Activated T-helper 1 cell treated with anti-CD3 and anti-CD28 coated beads, Interleukin-12 subunit alpha, Interleukin-12 subunit beta, Interleukin-2, Interleukin-4 antibody, amounts not matched to agents 30 ng/mL and 10 ng/mL and 1 ng/mL, durations not matched to agents 14 hours and 24 hours and 36 hours (primary cell): ENCODE results near the gene HTT. TPM values are rescaled to one million over a fixed set of nuclear protein-coding genes. Genes with fewer than 3 reads are reported as not detected.
"Not testable (repeated sequence)": the region's sequence is repeated elsewhere in the genome, so short reads cannot be mapped to it uniquely, and the experiment has no call there.

Experiments used
- DNase-seq: peaks from one replicate; pipeline ENCODE4 v3.0.0; 2021; ENCODE audit warnings: low spot score
- H3K27ac Mint-ChIP-seq: one replicate; pipeline ENCODE4 v1.8.0; 2021; ENCODE audit warnings: mild to moderate bottlenecking, mixed read lengths
- H3K27me3 Mint-ChIP-seq: one replicate; pipeline ENCODE4 v1.8.0; 2022; ENCODE audit warnings: mild to moderate bottlenecking, moderate library complexity, mixed read lengths; ENCODE audit not compliant: insufficient read depth
- H3K36me3 Mint-ChIP-seq: one replicate; pipeline ENCODE4 v1.8.0; 2021; ENCODE audit warnings: low read depth, mixed read lengths
- H3K4me1 Mint-ChIP-seq: one replicate; pipeline ENCODE4 v1.8.0; 2021; ENCODE audit warnings: low read depth, mixed read lengths
- H3K4me3 Mint-ChIP-seq: one replicate; pipeline ENCODE4 v1.8.0; 2021; ENCODE audit warnings: mild to moderate bottlenecking, moderate library complexity, mixed read lengths
- H3K9me3 Mint-ChIP-seq: one replicate; pipeline ENCODE4 v1.8.0; 2021; ENCODE audit warnings: mixed read lengths
- intact Hi-C: fragments of 100-400 bp; cut with micrococcal nuclease; formaldehyde crosslinking; loops from one replicate; pipeline ENCODE4 v1.15.1; 2024
- total RNA-seq: library from RNA; stranded (reverse); gene quantifications from 2 replicates; pipeline ENCODE4 v1.2.3, GENCODE V29; 2022

The HTT gene
- total RNA-seq, 1 donor from 2014 or later = 66.9 TPM

DNA sequence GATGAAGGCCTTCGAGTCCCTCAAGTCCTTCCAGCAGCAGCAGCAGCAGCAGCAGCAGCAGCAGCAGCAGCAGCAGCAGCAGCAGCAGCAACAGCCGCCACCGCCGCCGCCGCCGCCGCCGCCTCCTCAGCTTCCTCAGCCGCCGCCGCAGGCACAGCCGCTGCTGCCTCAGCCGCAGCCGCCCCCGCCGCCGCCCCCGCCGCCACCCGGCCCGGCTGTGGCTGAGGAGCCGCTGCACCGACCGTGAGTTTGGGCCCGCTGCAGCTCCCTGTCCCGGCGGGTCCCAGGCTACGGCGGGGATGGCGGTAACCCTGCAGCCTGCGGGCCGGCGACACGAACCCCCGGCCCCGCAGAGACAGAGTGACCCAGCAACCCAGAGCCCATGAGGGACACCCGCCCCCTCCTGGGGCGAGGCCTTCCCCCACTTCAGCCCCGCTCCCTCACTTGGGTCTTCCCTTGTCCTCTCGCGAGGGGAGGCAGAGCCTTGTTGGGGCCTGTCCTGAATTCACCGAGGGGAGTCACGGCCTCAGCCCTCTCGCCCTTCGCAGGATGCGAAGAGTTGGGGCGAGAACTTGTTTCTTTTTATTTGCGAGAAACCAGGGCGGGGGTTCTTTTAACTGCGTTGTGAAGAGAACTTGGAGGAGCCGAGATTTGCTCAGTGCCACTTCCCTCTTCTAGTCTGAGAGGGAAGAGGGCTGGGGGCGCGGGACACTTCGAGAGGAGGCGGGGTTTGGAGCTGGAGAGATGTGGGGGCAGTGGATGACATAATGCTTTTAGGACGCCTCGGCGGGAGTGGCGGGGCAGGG is 568 bp downstream of the HTT start:
- peaks cover 6% of the 10 kb centered on the region for H3K36me3 Mint-ChIP-seq

DNA sequence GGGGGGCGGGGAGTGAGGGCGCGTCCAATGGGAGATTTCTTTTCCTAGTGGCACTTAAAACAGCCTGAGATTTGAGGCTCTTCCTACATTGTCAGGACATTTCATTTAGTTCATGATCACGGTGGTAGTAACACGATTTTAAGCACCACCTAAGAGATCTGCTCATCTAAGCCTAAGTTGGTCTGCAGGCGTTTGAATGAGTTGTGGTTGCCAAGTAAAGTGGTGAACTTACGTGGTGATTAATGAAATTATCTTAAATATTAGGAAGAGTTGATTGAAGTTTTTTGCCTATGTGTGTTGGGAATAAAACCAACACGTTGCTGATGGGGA is 1.1 kb downstream of the HTT start:
- peaks cover 39% of the 10 kb centered on the region for H3K4me1 Mint-ChIP-seq
- no peaks in the 10 kb centered on the region for H3K9me3 Mint-ChIP-seq
- H3K36me3 Mint-ChIP-seq = peaks cover 9% of the 10 kb centered on the region
- intact Hi-C loops = loop anchor here (2.0 to 10.0 kb wide), 6 partner anchors 121 to 1495 kb away; partner anchors contain the start of genes CFAP99, NSD2, TACC3 and TMEM129
- no peak for DNase-seq
- peak overlapping the region; percentile 88 for H3K4me3 Mint-ChIP-seq
- H3K27ac Mint-ChIP-seq = peak overlapping the region; percentile 90
- H3K27me3 Mint-ChIP-seq = no peaks in the 10 kb centered on the region

More for the DNA sequence above, 568 bp downstream of the HTT start:
- Mint-ChIP-seq H3K27me3 (no peaks in the 10 kb centered on the region), H3K4me3 (peak overlapping the region; percentile 88), H3K27ac (peak overlapping the region; percentile 90), H3K4me1 (peaks cover 34% of the 10 kb centered on the region), H3K9me3 (no peaks in the 10 kb centered on the region)
- intact Hi-C loops = loop anchor here (1.0 to 10.0 kb wide), 14 partner anchors 10 to 1494 kb away; partner anchors contain the start of genes CFAP99, FAM53A, GRK4 and HAUS3
- peak; percentile 27 for DNase-seq

- DNase-seq = no peak
- no peaks in the 10 kb centered on the region for H3K9me3 Mint-ChIP-seq
- peak overlapping the region; percentile 69 for H3K27ac Mint-ChIP-seq
- peaks cover 55% of the 10 kb centered on the region for H3K4me1 Mint-ChIP-seq
- no peaks in the 10 kb centered on the region for H3K27me3 Mint-ChIP-seq
- H3K4me3 Mint-ChIP-seq = peak overlapping the region; percentile 31
- H3K36me3 Mint-ChIP-seq = peaks cover 11% of the 10 kb centered on the region
- intact Hi-C loops = loop anchor here (5.0 to 10.0 kb wide), 3 partner anchors 663 to 1355 kb away; partner anchors contain the start of genes CFAP99, NSD2, TACC3 and TMEM129
Observed at GRCh38 chr4:3077796-3078195, 3.3 kb downstream of the HTT start.

DNA sequence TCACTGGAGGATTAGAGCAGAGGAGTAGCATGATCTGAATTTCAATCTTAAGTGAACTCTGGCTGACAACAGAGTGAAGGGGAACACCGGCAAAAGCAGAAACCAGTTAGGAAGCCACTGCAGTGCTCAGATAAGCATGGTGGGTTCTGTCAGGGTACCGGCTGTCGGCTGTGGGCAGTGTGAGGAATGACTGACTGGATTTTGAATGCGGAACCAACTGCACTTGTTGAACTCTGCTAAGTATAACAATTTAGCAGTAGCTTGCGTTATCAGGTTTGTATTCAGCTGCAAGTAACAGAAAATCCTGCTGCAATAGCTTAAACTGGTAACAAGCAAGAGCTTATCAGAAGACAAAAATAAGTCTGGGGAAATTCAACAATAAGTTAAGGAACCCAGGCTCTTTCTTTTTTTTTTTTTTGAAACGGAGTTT is 5.2 kb downstream of the HTT start:
- H3K27me3 Mint-ChIP-seq = no peaks in the 10 kb centered on the region
- peaks cover 4% of the 10 kb centered on the region for H3K9me3 Mint-ChIP-seq
- H3K27ac Mint-ChIP-seq = no peak overlapping the region
- H3K36me3 Mint-ChIP-seq = peaks cover 14% of the 10 kb centered on the region
- intact Hi-C loops = loop anchor here (5.0 to 10.0 kb wide), 3 partner anchors 665 to 1357 kb away; partner anchors contain the start of genes CFAP99, NSD2, TACC3 and TMEM129
- no peak for DNase-seq
- peaks cover 65% of the 10 kb centered on the region for H3K4me1 Mint-ChIP-seq
- no peak overlapping the region for H3K4me3 Mint-ChIP-seq

DNA sequence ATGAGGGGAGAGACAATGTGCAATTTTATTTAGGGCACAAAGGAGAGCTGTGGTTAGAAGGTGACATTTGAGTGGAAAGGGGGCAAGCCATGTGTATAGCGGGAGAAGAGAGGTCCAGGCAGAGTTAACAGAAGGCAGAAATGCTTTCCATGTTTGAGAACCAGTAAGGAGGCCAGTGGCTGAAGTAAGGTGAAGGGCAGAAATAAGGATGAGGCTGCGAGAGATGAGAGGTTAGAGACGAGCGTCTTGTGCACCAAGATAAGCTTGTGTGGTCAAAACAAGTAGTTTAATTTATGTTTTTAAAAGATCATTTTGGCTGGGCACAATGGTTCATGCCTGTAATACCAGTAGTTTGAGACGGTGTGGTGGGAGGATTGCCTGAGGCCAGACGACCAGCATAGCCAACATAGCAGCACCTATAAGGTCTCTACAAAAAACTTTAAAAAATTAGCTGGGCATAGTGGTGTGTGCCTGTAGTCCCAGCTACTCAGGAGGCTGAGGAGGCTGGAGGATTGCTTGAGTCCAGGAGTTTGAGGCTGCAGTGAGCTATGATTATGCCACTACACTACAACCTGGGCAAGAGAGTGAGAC is 8.5 kb downstream of the HTT start:
- H3K4me3 Mint-ChIP-seq = no peak overlapping the region
- intact Hi-C loops = no loop called here
- peaks cover 4% of the 10 kb centered on the region for H3K9me3 Mint-ChIP-seq
- H3K27me3 Mint-ChIP-seq = no peaks in the 10 kb centered on the region
- H3K36me3 Mint-ChIP-seq = peaks cover 23% of the 10 kb centered on the region
- no peak for DNase-seq
- H3K4me1 Mint-ChIP-seq = peaks cover 63% of the 10 kb centered on the region
- peak overlapping the region; percentile 1 for H3K27ac Mint-ChIP-seq

- intact Hi-C loops = loop anchor here (2.0 kb wide), 1 partner anchor 23 kb away; no protein-coding TSS in a partner anchor
Observed at GRCh38 chr4:3083732-3084131, 9.3 kb downstream of the HTT start.

DNA sequence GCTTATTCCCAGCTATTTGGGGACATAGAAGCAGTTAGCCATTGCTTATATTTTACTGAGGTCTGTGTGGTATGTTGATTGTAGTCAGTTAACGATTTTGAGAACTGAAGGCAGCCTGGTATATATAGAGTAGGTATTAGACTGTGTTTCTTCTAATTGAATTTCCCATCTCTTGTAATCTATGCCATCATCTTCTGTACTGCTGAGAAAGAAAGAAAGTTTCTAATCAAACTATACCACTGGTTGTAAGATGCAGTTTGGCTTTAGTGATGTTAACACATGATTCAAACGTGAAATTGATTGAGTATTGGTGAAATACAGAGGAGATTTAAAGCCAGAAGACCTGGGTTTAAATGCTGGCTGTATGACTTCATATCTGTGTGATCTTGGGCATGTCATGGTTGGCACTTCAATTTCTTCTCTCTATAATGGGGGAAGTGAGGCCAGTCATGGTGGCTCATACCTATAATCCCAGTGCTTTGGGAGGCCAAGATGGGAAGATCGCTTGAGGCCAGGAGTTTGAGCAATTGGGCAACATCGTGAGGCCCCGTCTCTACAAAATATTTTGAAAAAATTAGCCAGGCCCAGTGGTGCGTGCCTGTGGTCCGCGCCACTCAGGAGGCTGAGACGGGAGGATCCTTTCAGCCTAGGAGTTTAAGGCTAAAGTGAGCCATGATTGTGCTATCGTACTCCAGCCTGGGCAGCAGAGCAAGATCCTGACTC is 11.6 kb downstream of the HTT start:
- no peaks in the 10 kb centered on the region for H3K27me3 Mint-ChIP-seq
- H3K36me3 Mint-ChIP-seq = peaks cover 27% of the 10 kb centered on the region
- intact Hi-C loops = loop anchor here (1.0 to 5.0 kb wide), 4 partner anchors 12 to 116 kb away; partner anchors contain the start of genes HTT and HTT-AS
- peaks cover 58% of the 10 kb centered on the region for H3K4me1 Mint-ChIP-seq
- peak overlapping the region; percentile 80 for H3K27ac Mint-ChIP-seq
- H3K9me3 Mint-ChIP-seq = peaks cover 4% of the 10 kb centered on the region
- no peak for DNase-seq
- no peak overlapping the region for H3K4me3 Mint-ChIP-seq

More at GRCh38 chr4:3083732-3084131, 9.3 kb downstream of the HTT start:
- H3K27ac Mint-ChIP-seq = peak overlapping the region; percentile 75
- no peak for DNase-seq
- H3K4me1 Mint-ChIP-seq = peaks cover 64% of the 10 kb centered on the region
- H3K4me3 Mint-ChIP-seq = peak overlapping the region; percentile 31
- H3K9me3 Mint-ChIP-seq = peaks cover 4% of the 10 kb centered on the region
- H3K27me3 Mint-ChIP-seq = no peaks in the 10 kb centered on the region
- H3K36me3 Mint-ChIP-seq = peaks cover 26% of the 10 kb centered on the region

DNA sequence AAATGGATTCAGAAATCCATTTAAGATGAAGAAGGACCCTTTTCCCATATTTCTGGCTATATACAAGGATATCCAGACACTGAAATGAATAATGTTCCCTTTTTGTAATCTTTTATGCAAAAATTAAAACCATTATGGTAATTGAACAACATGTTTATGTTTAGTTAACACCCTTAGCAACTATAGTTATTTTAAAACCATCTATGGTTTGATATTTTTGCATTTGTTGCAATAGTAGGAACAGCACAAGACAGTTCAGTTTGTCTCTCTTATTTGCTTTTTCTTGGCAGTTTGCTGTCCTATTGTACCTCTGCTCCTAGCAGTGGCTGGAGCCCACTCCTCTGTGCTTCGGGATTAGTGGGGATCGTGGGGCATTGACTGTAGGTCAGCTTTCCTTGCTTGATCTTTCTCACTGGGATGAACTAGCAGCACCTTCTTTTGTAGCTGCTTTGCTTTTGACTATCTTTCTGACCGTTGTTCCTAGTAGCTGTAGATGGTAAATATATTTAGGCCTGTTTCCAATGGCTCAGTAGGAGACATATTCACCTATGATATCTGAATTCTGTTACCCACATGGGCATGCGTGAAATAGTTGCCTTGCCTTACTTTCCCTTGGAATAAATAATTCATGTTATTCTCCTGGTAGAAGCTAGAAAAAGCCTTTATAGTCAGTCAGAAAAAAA is 12.8 kb downstream of the HTT start:
- Mint-ChIP-seq H3K9me3 (peaks cover 4% of the 10 kb centered on the region), H3K27me3 (no peaks in the 10 kb centered on the region), H3K27ac (no peak overlapping the region), H3K36me3 (peaks cover 27% of the 10 kb centered on the region), H3K4me1 (peaks cover 56% of the 10 kb centered on the region), H3K4me3 (no peak overlapping the region)
- no peak for DNase-seq
- intact Hi-C loops = loop anchor here (5.0 kb wide), 1 partner anchor 115 kb away; no protein-coding TSS in a partner anchor

GRCh38 chr4:3091464-3091863 is 17.0 kb downstream of the HTT start:
- Mint-ChIP-seq H3K4me1 (peaks cover 27% of the 10 kb centered on the region), H3K9me3 (no peaks in the 10 kb centered on the region), H3K36me3 (peaks cover 38% of the 10 kb centered on the region), H3K27ac (no peak overlapping the region), H3K4me3 (no peak overlapping the region), H3K27me3 (no peaks in the 10 kb centered on the region)
- no peak for DNase-seq
- intact Hi-C loops = no loop called here

GRCh38 chr4:3094701-3095100 is 20.2 kb downstream of the HTT start:
- H3K27ac Mint-ChIP-seq, H3K9me3 Mint-ChIP-seq, DNase-seq, intact Hi-C loops, H3K4me3 Mint-ChIP-seq, H3K27me3 Mint-ChIP-seq: not testable (repeated sequence)
- peaks cover 16% of the 10 kb centered on the region for H3K4me1 Mint-ChIP-seq
- peaks cover 31% of the 10 kb centered on the region for H3K36me3 Mint-ChIP-seq

- H3K27me3 Mint-ChIP-seq = no peaks in the 10 kb centered on the region
- H3K4me3 Mint-ChIP-seq = no peak overlapping the region
- peaks cover 6% of the 10 kb centered on the region for H3K4me1 Mint-ChIP-seq
- no peak overlapping the region for H3K27ac Mint-ChIP-seq
- H3K9me3 Mint-ChIP-seq = no peaks in the 10 kb centered on the region
- DNase-seq = no peak
- intact Hi-C loops = no loop called here
- peaks cover 36% of the 10 kb centered on the region for H3K36me3 Mint-ChIP-seq
Observed at GRCh38 chr4:3096202-3096601, 21.7 kb downstream of the HTT start.

DNA sequence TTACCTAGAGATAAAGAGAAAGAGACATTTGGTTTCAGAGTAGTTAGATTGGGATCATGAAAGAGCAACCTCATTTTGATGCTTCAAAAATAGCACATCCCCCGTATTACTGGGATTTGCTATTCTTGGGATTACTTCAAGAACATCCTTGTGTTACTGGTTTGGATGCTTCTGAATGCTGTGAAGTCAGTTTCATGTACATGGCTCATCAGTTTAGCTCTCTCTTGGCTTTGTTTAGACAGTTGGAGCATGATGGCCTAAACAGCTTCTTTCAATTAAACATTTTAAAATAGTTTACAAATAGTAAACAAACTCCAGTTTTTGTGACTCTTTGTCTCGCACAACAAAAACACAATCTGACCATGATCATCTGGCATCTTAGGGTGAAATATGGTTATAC is 23.9 kb downstream of the HTT start:
- peaks cover 9% of the 10 kb centered on the region for H3K4me1 Mint-ChIP-seq
- H3K27me3 Mint-ChIP-seq = no peaks in the 10 kb centered on the region
- no peaks in the 10 kb centered on the region for H3K9me3 Mint-ChIP-seq
- DNase-seq = no peak
- no peak overlapping the region for H3K27ac Mint-ChIP-seq
- H3K36me3 Mint-ChIP-seq = peaks cover 31% of the 10 kb centered on the region
- intact Hi-C loops = no loop called here
- H3K4me3 Mint-ChIP-seq = no peak overlapping the region
